Measurements from ENCODE around the gene NTSR1. TPM values are rescaled to one million over a fixed set of nuclear protein-coding genes. Genes with fewer than 3 reads are reported as not detected.

The NTSR1 gene
- total and polyA plus RNA-seq, 4 donors = 1.3 to 6.1 (median 3.9) TPM

DNA sequence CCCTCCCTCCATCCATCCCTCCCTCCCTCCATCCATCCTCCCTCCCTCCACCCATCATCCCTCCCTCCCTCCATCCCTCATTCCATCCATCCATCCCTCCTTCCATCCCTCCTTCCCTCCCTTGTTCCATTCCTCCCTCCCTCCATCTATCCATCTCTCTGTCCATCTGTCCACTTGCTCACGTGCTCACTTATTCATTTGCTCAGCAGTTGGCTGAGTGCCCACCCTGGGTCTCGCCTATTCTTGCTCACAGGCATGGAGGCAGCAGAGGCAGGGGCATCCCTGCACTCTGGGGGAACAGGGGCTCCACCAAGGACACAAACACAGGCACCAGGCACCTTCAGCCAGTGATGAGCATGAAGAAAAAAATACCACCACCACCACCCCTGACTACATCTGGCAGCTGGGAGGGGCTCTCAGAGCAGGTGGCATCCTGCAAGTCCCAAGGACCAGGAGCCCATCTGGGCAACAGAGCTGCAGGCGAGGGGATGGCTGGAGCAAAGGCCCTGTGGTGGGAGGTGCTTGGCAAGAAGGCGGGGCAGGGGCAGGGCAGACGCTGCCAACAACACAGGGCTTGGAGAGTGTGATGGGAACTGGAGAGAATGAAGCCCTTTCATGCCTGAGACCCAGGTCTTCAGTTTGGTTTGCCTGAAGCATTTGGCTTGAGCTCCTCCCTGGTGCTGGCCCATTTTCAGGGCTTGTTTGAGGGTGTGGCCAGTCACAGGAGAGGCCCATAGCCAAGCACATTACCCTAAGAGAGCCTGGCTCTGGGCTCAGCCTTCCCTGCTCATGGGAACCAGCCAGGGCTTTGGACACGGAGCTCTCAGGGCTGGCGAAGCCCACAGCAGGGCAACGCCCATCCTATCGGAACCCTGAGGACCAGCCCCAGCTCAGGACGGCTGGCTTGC, 47.4 kb downstream of the NTSR1 start:
- Histone ChIP-seq H3K27ac (ENCODE audit: low read depth, low read length) (no peak overlapping the region), H3K4me1 (ENCODE audit: control insufficient read depth, insufficient read depth, low read length) (peaks cover 7% of the 10 kb centered on the region), H3K36me3 (ENCODE audit: control insufficient read depth, insufficient read depth, low read length) (peaks cover 9% of the 10 kb centered on the region), H3K9me3 (ENCODE audit: control insufficient read depth, insufficient read depth, low read length) (no peaks in the 10 kb centered on the region), H3K4me3 (ENCODE audit: low read depth, low read length) (no peak overlapping the region), H3K27me3 (ENCODE audit: control insufficient read depth, insufficient read depth, low read length) (no peaks in the 10 kb centered on the region)
- no peak for DNase-seq (ENCODE audit: low read depth in 4 of 6, low spot score in 6 of 6)
- WGBS (ENCODE audit: insufficient coverage) = 51% methylated on average over 8 of the region's 10 CpGs

DNA sequence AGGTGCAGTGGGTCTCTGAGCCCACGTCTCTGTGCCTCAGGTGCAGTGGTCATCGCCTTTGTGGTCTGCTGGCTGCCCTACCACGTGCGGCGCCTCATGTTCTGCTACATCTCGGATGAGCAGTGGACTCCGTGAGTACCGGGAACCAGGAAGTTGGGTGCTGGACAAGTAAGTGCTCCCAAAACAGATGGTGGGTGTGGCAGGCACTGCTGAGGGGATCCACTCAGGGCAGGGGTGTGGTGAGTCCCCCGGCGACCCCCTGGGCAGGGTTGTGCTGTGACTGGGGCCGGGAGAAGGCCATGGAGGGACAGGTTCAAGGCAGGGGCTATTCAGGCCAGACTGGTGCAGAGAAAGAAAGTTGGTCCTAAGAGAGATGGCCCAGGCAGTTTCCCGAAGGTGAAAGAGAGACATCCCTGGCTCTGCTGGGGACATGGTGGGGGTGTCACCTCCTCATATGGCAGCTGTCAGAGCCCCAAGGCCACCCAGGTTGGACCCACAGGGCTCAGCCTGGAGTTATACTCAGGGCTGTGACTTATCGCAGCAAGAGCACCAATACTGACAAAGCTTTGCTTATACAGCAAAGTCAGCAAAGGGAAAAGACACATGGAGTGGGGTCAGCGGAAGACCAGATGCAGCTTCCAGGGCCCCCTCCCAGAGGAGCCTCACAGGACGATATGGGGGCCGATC, 49.7 kb downstream of the NTSR1 start:
- 86% methylated on average over 16 of the region's 16 CpGs for WGBS (ENCODE audit: insufficient coverage)
- Histone ChIP-seq H3K36me3 (ENCODE audit: control insufficient read depth, insufficient read depth, low read length) (peaks cover 16% of the 10 kb centered on the region), H3K27me3 (ENCODE audit: control insufficient read depth, insufficient read depth, low read length) (no peaks in the 10 kb centered on the region), H3K4me1 (ENCODE audit: control insufficient read depth, insufficient read depth, low read length) (peaks cover 19% of the 10 kb centered on the region), H3K4me3 (ENCODE audit: low read depth, low read length) (no peak overlapping the region), H3K27ac (ENCODE audit: low read depth, low read length) (no peak overlapping the region), H3K9me3 (ENCODE audit: control insufficient read depth, insufficient read depth, low read length) (no peaks in the 10 kb centered on the region)
- no peak for DNase-seq (ENCODE audit: low read depth in 4 of 6, low spot score in 6 of 6)

DNA sequence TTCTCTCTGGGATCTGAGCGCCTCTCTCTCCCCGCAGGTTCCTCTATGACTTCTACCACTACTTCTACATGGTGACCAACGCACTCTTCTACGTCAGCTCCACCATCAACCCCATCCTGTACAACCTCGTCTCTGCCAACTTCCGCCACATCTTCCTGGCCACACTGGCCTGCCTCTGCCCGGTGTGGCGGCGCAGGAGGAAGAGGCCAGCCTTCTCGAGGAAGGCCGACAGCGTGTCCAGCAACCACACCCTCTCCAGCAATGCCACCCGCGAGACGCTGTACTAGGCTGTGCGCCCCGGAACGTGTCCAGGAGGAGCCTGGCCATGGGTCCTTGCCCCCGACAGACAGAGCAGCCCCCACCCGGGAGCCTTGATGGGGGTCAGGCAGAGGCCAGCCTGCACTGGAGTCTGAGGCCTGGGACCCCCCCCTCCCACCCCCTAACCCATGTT, 51.4 kb downstream of the NTSR1 start:
- WGBS (ENCODE audit: insufficient coverage) = 75% methylated on average over 13 of the region's 20 CpGs
- H3K4me1 ChIP-seq (ENCODE audit: control insufficient read depth, insufficient read depth, low read length) = peaks cover 19% of the 10 kb centered on the region
- no peaks in the 10 kb centered on the region for H3K27me3 ChIP-seq (ENCODE audit: control insufficient read depth, insufficient read depth, low read length)
- DNase-seq (ENCODE audit: low read depth in 4 of 6, low spot score in 6 of 6) = no peak
- H3K27ac ChIP-seq (ENCODE audit: low read depth, low read length) = no peak overlapping the region
- peaks cover 17% of the 10 kb centered on the region for H3K36me3 ChIP-seq (ENCODE audit: control insufficient read depth, insufficient read depth, low read length)
- no peak overlapping the region for H3K4me3 ChIP-seq (ENCODE audit: low read depth, low read length)
- no peaks in the 10 kb centered on the region for H3K9me3 ChIP-seq (ENCODE audit: control insufficient read depth, insufficient read depth, low read length)

DNA sequence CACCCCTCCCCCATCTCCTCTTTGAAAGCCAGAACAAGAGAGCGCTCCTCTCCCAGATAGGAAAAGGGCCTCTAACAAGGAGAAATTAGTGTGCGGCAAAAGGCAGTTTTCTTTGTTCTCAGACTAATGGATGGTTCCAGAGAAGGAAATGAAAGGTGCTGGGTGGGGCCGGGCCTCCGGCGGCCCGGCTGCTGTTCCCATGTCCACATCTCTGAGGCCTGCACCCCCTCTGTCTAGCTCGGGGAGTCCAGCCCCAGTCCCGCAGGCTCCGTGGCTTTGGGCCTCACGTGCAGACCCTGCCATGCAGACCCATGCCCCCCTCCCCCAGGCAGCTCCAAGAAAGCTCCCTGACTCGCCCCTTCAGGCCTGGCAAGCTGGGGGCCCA, 51.8 kb downstream of the NTSR1 start:
- no peaks in the 10 kb centered on the region for H3K9me3 ChIP-seq (ENCODE audit: control insufficient read depth, insufficient read depth, low read length)
- H3K27me3 ChIP-seq (ENCODE audit: control insufficient read depth, insufficient read depth, low read length) = no peaks in the 10 kb centered on the region
- peak in 2 of 6 donors; percentile 41 to 65 for DNase-seq (ENCODE audit: low read depth in 4 of 6, low spot score in 6 of 6)
- WGBS (ENCODE audit: insufficient coverage) = 38% methylated on average over 9 of the region's 11 CpGs
- no peak overlapping the region for H3K27ac ChIP-seq (ENCODE audit: low read depth, low read length)
- peaks cover 19% of the 10 kb centered on the region for H3K36me3 ChIP-seq (ENCODE audit: control insufficient read depth, insufficient read depth, low read length)
- H3K4me3 ChIP-seq (ENCODE audit: low read depth, low read length) = no peak overlapping the region
- H3K4me1 ChIP-seq (ENCODE audit: control insufficient read depth, insufficient read depth, low read length) = peaks cover 19% of the 10 kb centered on the region

DNA sequence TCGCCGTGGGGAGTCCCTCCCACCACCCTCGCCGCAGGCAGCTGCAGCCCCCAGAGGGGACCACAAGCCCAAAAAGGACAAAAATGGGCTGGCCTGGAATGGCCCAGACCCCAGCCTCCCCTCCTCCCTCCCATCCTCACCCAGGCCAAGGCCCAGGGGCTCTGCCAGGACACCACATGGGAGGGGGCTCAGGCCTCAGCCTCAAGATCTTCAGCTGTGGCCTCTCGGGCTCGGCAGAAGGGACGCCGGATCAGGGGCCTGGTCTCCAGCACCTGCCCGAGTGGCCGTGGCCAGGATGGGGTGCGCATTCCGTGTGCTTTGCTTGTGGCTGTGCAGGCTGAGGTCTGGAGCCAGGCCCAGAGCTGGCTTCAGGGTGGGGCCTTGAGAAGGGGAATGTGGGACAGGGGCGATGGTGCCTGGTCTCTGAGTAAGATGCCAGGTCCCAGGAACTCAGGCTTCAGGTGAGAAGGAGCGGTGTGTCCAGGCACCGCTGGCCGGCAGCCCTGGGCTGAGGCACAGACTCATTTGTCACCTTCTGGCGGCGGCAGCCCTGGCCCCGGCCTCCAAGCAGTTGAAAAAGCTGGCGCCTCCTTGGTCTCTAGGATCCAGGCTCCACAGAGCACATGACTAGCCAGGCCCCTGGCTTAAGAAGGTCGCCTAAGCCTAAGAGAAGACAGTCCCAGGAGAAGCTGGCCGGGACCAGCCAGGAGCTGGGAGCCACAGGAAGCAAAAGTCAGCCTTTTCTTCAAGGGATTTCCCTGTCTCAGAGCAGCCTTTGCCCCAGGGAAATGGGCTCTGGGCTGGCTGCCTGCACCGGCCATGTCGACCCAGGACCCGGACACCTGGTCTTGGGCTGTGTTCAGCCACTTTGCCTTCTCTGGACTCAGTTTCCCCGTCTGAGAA, 52.5 kb downstream of the NTSR1 start:
- Histone ChIP-seq H3K27me3 (ENCODE audit: control insufficient read depth, insufficient read depth, low read length) (no peaks in the 10 kb centered on the region), H3K4me3 (ENCODE audit: low read depth, low read length) (no peak overlapping the region), H3K4me1 (ENCODE audit: control insufficient read depth, insufficient read depth, low read length) (peaks cover 22% of the 10 kb centered on the region), H3K36me3 (ENCODE audit: control insufficient read depth, insufficient read depth, low read length) (peaks cover 19% of the 10 kb centered on the region), H3K9me3 (ENCODE audit: control insufficient read depth, insufficient read depth, low read length) (no peaks in the 10 kb centered on the region), H3K27ac (ENCODE audit: low read depth, low read length) (no peak overlapping the region)
- DNase-seq (ENCODE audit: low read depth in 4 of 6, low spot score in 6 of 6) = no peak
- 62% methylated on average over 26 of the region's 26 CpGs for WGBS (ENCODE audit: insufficient coverage)

DNA sequence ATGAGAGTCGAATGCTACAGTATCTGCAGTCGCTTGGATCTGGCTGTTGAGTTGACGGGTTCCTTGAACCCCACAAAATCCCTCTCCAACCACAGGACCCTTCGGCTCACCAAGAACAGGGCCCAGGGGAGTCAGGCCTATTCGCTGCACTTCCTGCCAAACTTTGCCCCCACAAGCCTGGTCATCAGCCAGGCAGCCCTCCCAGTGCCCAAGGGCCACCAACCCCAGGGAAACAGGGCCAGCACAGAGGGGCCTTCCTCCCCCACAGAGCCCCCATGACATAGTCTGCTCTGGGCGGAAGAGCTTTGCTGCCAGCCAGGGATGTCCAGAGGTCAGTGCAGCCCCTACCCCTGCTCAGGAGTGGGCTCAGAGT, 53.1 kb downstream of the NTSR1 start:
- Histone ChIP-seq H3K9me3 (ENCODE audit: control insufficient read depth, insufficient read depth, low read length) (no peaks in the 10 kb centered on the region), H3K4me1 (ENCODE audit: control insufficient read depth, insufficient read depth, low read length) (peaks cover 26% of the 10 kb centered on the region), H3K4me3 (ENCODE audit: low read depth, low read length) (no peak overlapping the region), H3K27me3 (ENCODE audit: control insufficient read depth, insufficient read depth, low read length) (no peaks in the 10 kb centered on the region), H3K36me3 (ENCODE audit: control insufficient read depth, insufficient read depth, low read length) (peaks cover 19% of the 10 kb centered on the region), H3K27ac (ENCODE audit: low read depth, low read length) (no peak overlapping the region)
- 91% methylated on average over 6 of the region's 6 CpGs for WGBS (ENCODE audit: insufficient coverage)
- DNase-seq (ENCODE audit: low read depth in 4 of 6, low spot score in 6 of 6) = no peak

DNA sequence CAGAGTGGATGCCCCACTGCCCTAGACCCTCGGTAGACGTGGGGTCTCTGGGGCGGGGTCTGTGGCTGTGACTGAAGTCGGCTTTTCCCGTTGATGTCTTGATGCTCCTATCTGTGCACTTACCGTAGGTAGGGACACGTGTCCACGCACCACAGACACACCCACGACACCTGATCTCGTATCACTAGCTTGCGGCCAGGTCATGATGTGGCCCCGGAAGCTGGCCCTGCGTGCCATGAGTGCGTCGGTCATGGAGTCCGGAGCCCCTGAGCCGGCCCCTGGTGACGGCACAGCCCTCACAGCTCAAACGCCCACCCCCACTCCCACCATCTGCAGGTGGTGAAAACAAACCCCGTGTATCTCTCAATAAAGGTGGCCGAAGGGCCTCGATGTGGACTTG, 53.7 kb downstream of the NTSR1 start:
- H3K27ac ChIP-seq (ENCODE audit: low read depth, low read length) = no peak overlapping the region
- peaks cover 19% of the 10 kb centered on the region for H3K36me3 ChIP-seq (ENCODE audit: control insufficient read depth, insufficient read depth, low read length)
- H3K9me3 ChIP-seq (ENCODE audit: control insufficient read depth, insufficient read depth, low read length) = no peaks in the 10 kb centered on the region
- no peaks in the 10 kb centered on the region for H3K27me3 ChIP-seq (ENCODE audit: control insufficient read depth, insufficient read depth, low read length)
- H3K4me3 ChIP-seq (ENCODE audit: low read depth, low read length) = no peak overlapping the region
- WGBS (ENCODE audit: insufficient coverage) = 86% methylated on average over 17 of the region's 22 CpGs
- peaks cover 27% of the 10 kb centered on the region for H3K4me1 ChIP-seq (ENCODE audit: control insufficient read depth, insufficient read depth, low read length)
- no peak for DNase-seq (ENCODE audit: low read depth in 4 of 6, low spot score in 6 of 6)

DNA sequence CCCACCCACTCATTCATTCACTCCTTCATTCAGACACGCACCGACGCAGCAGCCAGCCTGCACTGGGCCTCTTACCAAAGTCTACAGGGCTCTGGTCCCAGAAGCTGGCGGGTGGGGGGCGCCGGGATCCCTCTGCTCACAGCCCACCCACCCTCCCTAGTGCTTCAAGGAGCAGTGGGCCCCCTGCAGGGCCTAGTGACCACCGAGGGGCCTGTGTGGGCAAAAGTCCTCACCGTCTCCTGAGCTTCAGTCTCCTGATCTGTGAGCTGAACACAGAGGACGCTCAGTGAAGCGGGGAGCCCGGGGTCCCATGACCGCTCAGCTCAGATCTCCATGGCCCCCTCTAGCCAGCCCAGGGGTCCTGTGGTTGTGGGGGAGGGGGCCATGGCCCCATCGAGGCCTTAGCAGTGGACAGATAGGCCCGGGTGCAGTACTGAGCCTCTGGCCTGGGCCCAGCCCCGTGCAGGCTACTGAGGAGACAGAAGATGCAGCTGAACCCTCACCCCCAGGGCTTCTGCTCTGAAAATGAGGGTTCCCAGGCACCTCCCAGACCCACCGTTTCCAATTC, 54.2 kb downstream of the NTSR1 start:
- peaks cover 30% of the 10 kb centered on the region for H3K4me1 ChIP-seq (ENCODE audit: control insufficient read depth, insufficient read depth, low read length)
- no peaks in the 10 kb centered on the region for H3K27me3 ChIP-seq (ENCODE audit: control insufficient read depth, insufficient read depth, low read length)
- 80% methylated on average over 15 of the region's 16 CpGs for WGBS (ENCODE audit: insufficient coverage)
- no peaks in the 10 kb centered on the region for H3K9me3 ChIP-seq (ENCODE audit: control insufficient read depth, insufficient read depth, low read length)
- DNase-seq (ENCODE audit: low read depth in 4 of 6, low spot score in 6 of 6) = no peak
- no peak overlapping the region for H3K4me3 ChIP-seq (ENCODE audit: low read depth, low read length)
- no peak overlapping the region for H3K27ac ChIP-seq (ENCODE audit: low read depth, low read length)
- H3K36me3 ChIP-seq (ENCODE audit: control insufficient read depth, insufficient read depth, low read length) = peaks cover 19% of the 10 kb centered on the region

DNA sequence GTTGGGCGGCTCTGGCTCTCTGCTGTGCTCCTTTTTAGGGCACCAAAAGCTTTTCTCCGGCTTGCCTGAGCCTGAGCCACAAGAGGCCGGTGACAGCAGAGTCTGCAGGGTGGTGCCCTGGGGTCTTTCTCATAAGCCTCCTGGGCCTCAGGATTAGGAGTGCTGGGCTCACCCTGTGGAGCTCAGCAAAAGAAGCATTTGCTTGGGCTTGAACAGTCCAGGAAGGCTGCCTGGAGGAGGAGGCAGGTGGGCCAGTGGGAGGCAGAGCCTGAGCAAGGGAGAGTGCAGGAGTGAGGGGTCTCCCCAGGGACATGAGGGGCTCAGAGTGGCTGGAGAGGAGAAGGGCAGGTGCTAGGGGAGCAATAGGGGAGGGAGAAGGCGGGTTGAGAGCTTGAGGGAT, 54.8 kb downstream of the NTSR1 start:
- Histone ChIP-seq H3K4me3 (ENCODE audit: low read depth, low read length) (no peak overlapping the region), H3K27me3 (ENCODE audit: control insufficient read depth, insufficient read depth, low read length) (no peaks in the 10 kb centered on the region), H3K4me1 (ENCODE audit: control insufficient read depth, insufficient read depth, low read length) (peaks cover 36% of the 10 kb centered on the region), H3K36me3 (ENCODE audit: control insufficient read depth, insufficient read depth, low read length) (peaks cover 19% of the 10 kb centered on the region), H3K9me3 (ENCODE audit: control insufficient read depth, insufficient read depth, low read length) (no peaks in the 10 kb centered on the region), H3K27ac (ENCODE audit: low read depth, low read length) (no peak overlapping the region)
- no peak for DNase-seq (ENCODE audit: low read depth in 4 of 6, low spot score in 6 of 6)
- 95% methylated on average over 4 of the region's 4 CpGs for WGBS (ENCODE audit: insufficient coverage)

Measured in spinal cord (tissue), 10 donors.